ENCODE measurements around the gene HOXC4. TPM values are rescaled to one million over a fixed set of nuclear protein-coding genes. Genes with fewer than 3 reads are reported as not detected.

The HOXC4 gene
- total RNA-seq, 1 experiment from 2014 or later = not detected

- H3K79me2 ChIP-seq (ENCODE audit: insufficient read depth, low read length) = no peaks in the 10 kb centered on the region
- no CpG with 5 or more reads among the region's 16 CpGs for WGBS (ENCODE audit: extremely low coverage, insufficient read length, low lambda C conversion rate)
- H3K14ac ChIP-seq (ENCODE audit: insufficient read depth, low read length) = no peak overlapping the region
- no peak overlapping the region for H2BK120ac ChIP-seq (ENCODE audit: low read depth, low read length, poor library complexity, severe bottlenecking)
- H3K56ac ChIP-seq (ENCODE audit: insufficient read length, low read depth, low read length) = no peak overlapping the region
- no peak overlapping the region for H3K18ac ChIP-seq (ENCODE audit: insufficient read length, low read depth, low read length)
- DNase-seq = no peak
- Mint-ChIP-seq H3K27ac (no peak overlapping the region), H3K4me1 (peaks cover 3 to 19% of the 10 kb centered on the region in 2 experiments), H3K9me3 (peaks cover 2 to 13% of the 10 kb centered on the region in 2 experiments; a peak in 3 of 5 replicates), H3K4me3 (no peak overlapping the region), H3K36me3 (ENCODE audit: insufficient read depth in 1 of 3, low read depth in 3 of 3) (no peaks in the 10 kb centered on the region), H3K27me3 (ENCODE audit: low read depth) (peaks cover 100% of the 10 kb centered on the region)
- H3K9ac ChIP-seq (ENCODE audit: extremely low read depth, insufficient read length, low read length) = no peak overlapping the region
- H3K23ac ChIP-seq (ENCODE audit: insufficient read length, low read depth, low read length) = no peak overlapping the region
- no peak overlapping the region for H4K5ac ChIP-seq (ENCODE audit: insufficient read length, low read depth, low read length)
- no peak overlapping the region for H2BK15ac ChIP-seq (ENCODE audit: low read depth, low read length)
- no peak overlapping the region for H2BK5ac ChIP-seq (ENCODE audit: insufficient read length, low read length)
- H2BK12ac ChIP-seq (ENCODE audit: insufficient read length, low read depth, low read length) = no peak overlapping the region
- H2AFZ ChIP-seq (ENCODE audit: low read length) = no peak overlapping the region
- H2BK20ac ChIP-seq (ENCODE audit: low read depth, low read length, poor library complexity, severe bottlenecking) = no peak overlapping the region
- H3K27ac ChIP-seq (ENCODE audit: insufficient read length, low read depth, low read length) = no peak overlapping the region
- no peak overlapping the region for H3K4ac ChIP-seq (ENCODE audit: low read depth, low read length)
- peaks cover 99% of the 10 kb centered on the region for H3K27me3 ChIP-seq (ENCODE audit: insufficient read depth, low read length)
- no peak overlapping the region for H4K8ac ChIP-seq (replicated peaks; ENCODE audit: insufficient read length, low read depth, low read length)
- H2AK5ac ChIP-seq (ENCODE audit: insufficient read length, low read length) = no peak overlapping the region
- no peaks in the 10 kb centered on the region for H3K79me1 ChIP-seq (ENCODE audit: insufficient read depth, low read depth, low read length, poor library complexity, severe bottlenecking)
- no peaks in the 10 kb centered on the region for H3K9me3 ChIP-seq (ENCODE audit: control insufficient read depth, low read depth, low read length)
- H3T11ph ChIP-seq (ENCODE audit: low read length) = no peak overlapping the region
- no peak overlapping the region for H4K91ac ChIP-seq (ENCODE audit: insufficient read length, low read depth, low read length)
- no peaks in the 10 kb centered on the region for H3K4me1 ChIP-seq (ENCODE audit: insufficient read depth, low read length)
- no peak overlapping the region for H3K4me2 ChIP-seq (ENCODE audit: insufficient read depth, insufficient read length, low read length)
- no peak for TF ChIP-seq CTCF (conservative IDR thresholded peaks at IDR 0.05)
- no peaks in the 10 kb centered on the region for H4K20me1 ChIP-seq (ENCODE audit: control insufficient read depth, insufficient read depth, insufficient read length)
- no peaks in the 10 kb centered on the region for H3K23me2 ChIP-seq (ENCODE audit: insufficient read length, low read depth, low read length, poor library complexity, severe bottlenecking)
These were observed 7.6 kb upstream of the HOXC4 start for GRCh38 chr12:54045868-54046521.

Measured in H9 (cell line).